GM12878 (cell line): ENCODE data around the gene NAA60. TPM values are rescaled to one million over a fixed set of nuclear protein-coding genes. Genes with fewer than 3 reads are reported as not detected.

Experiments
- BACH1 ChIP-seq: fragments of 450-650 bp; IDR thresholded peaks from 2 replicates; pipeline ENCODE4 v1.6.1; 2017; ENCODE audit warnings: mild to moderate bottlenecking, borderline replicate concordance
- BCL3 ChIP-seq: IDR thresholded peaks from 2 replicates; pipeline ENCODE4 v1.6.1; 2011; ENCODE audit warnings: borderline replicate concordance, low read depth, mild to moderate bottlenecking, moderate library complexity, low read length; ENCODE audit not compliant: insufficient read depth, poor library complexity, severe bottlenecking
- BHLHE40 ChIP-seq, 2 experiments: fragments of 450-650 bp in 1 of 2; IDR thresholded peaks; 2 replicates each; pipeline ENCODE4 v1.6.1; 2011 to 2017; ENCODE audit warnings: low read depth in 2 of 2, borderline replicate concordance in 1 of 2, improper control_type of control experiment in 1 of 2, low read length in 1 of 2, mild to moderate bottlenecking in 1 of 2
- CBFB ChIP-seq: IDR thresholded peaks from 2 replicates; pipeline ENCODE4 v1.6.1; 2016; ENCODE audit warnings: antibody characterized with exemption, low read depth
- IKZF2 ChIP-seq, 2 experiments: fragments of 450-650 bp; IDR thresholded peaks; 2 replicates each; pipeline ENCODE4 v1.6.1; 2017; ENCODE audit warnings: mild to moderate bottlenecking in 2 of 2, moderate library complexity in 2 of 2
- IRF4 ChIP-seq: IDR thresholded peaks from 2 replicates; pipeline ENCODE4 v1.6.1; 2011; ENCODE audit warnings: low read depth, low read length
- MLLT1 ChIP-seq: fragments of 450-650 bp; IDR thresholded peaks from 2 replicates; pipeline ENCODE4 v1.6.1; 2016; ENCODE audit warnings: mild to moderate bottlenecking
- MXI1 ChIP-seq: fragments of 150-350 bp; IDR thresholded peaks from 2 replicates; pipeline ENCODE4 v1.6.1; 2011; ENCODE audit warnings: low read depth, mild to moderate bottlenecking, inconsistent platforms, low read length, improper control_type of control experiment
- MYC ChIP-seq: IDR thresholded peaks from 2 replicates; pipeline ENCODE4 v1.6.1; 2011; ENCODE audit warnings: mild to moderate bottlenecking, low read length, moderate library complexity, inconsistent platforms; ENCODE audit not compliant: insufficient read depth, insufficient replicate concordance, insufficient read length, severe bottlenecking
- POLR2A ChIP-seq: IDR thresholded peaks from 2 replicates; pipeline ENCODE4 v1.6.1; 2011; ENCODE audit warnings: low read depth, mild to moderate bottlenecking, low read length
- RUNX3 ChIP-seq: IDR thresholded peaks from 2 replicates; pipeline ENCODE4 v1.6.1; 2012; ENCODE audit warnings: low read length, inconsistent platforms
- SIN3A ChIP-seq: IDR thresholded peaks from 2 replicates; pipeline ENCODE4 v1.6.1; 2012; ENCODE audit warnings: low read depth, low read length, improper control_type of control experiment
- SPI1 ChIP-seq: IDR thresholded peaks from 2 replicates; pipeline ENCODE4 v1.6.1; 2011; ENCODE audit warnings: low read depth, mild to moderate bottlenecking, low read length, moderate library complexity, borderline replicate concordance; ENCODE audit not compliant: insufficient read depth
- SREBF2 ChIP-seq: IDR thresholded peaks from 2 replicates; pipeline ENCODE4 v1.6.1; 2012; ENCODE audit warnings: mild to moderate bottlenecking, low read length
- SUZ12 ChIP-seq: fragments of 200-600 bp; sonication (generic); IDR thresholded peaks from one replicate; pipeline ENCODE4 v1.6.1; 2018; ENCODE audit warnings: antibody characterized with exemption, mild to moderate bottlenecking; ENCODE audit not compliant: unreplicated experiment
- TAF1 ChIP-seq: IDR thresholded peaks from 2 replicates; pipeline ENCODE4 v1.6.1; 2011; ENCODE audit warnings: mild to moderate bottlenecking, low read depth, low read length, borderline replicate concordance
- WRNIP1 ChIP-seq: IDR thresholded peaks from 2 replicates; pipeline ENCODE4 v1.6.1; 2011; ENCODE audit warnings: low read depth, low read length, improper control_type of control experiment, borderline replicate concordance
- YY1 ChIP-seq: IDR thresholded peaks from 2 replicates; pipeline ENCODE4 v1.6.1; 2011; ENCODE audit warnings: low read depth, mild to moderate bottlenecking, low read length
- ZBTB33 ChIP-seq: fragments of 450-650 bp; IDR thresholded peaks from 2 replicates; pipeline ENCODE4 v1.6.1; 2017; ENCODE audit warnings: mild to moderate bottlenecking
- ZNF384 ChIP-seq: IDR thresholded peaks from 2 replicates; pipeline ENCODE4 v1.6.1; 2012; ENCODE audit warnings: low read depth, mild to moderate bottlenecking, low read length, improper control_type of control experiment, borderline replicate concordance
- ZSCAN29 ChIP-seq: fragments of 450-650 bp; IDR thresholded peaks from 2 replicates; pipeline ENCODE4 v1.6.1; 2017; ENCODE audit warnings: mild to moderate bottlenecking, moderate library complexity
- polyA plus RNA-seq, 11 experiments: library from polyadenylated mRNA; depleted of rRNA in 4 of 11; unstranded in 6 of 11; stranded (reverse) in 5 of 11; fragments of >200 nt; fragmentation: Nextera tagmentation in 4 of 11; fragmentation: Illumina TruSeq in 1 of 11; extraction: Ambion mirVana in 4 of 11; extraction: Trizol in 1 of 11; gene quantifications; 1 replicate in 1 of 11; 2 replicates in 10 of 11; pipeline versions ENCODE4 v1.2.1 to v1.2.3, GENCODE V29; 2011 to 2016; ENCODE audit warnings: inconsistent platforms in 2 of 11, missing spikeins in 2 of 11, low read depth in 1 of 11
- total RNA-seq, 4 experiments: library from RNA; depleted of rRNA in 3 of 4; stranded (reverse); fragments of >200 nt in 3 of 4; fragmentation: Illumina TruSeq in 1 of 4; extraction: Trizol in 1 of 4; gene quantifications; 2 replicates each; pipeline versions ENCODE4 v1.2.1 to v1.2.3, GENCODE V29; 2013 to 2021
- TF ChIP-seq, protein P1 (sequence below): IDR thresholded peaks from 2 replicates; pipeline ENCODE4 v1.6.1; 2012; ENCODE audit warnings: low read depth, low read length, improper control_type of control experiment
- TF ChIP-seq, protein P2 (sequence below): IDR thresholded peaks from 2 replicates; pipeline ENCODE4 v1.6.1; 2011; ENCODE audit warnings: low read depth, low read length, improper control_type of control experiment, borderline replicate concordance

Gene NAA60
- total and polyA plus RNA-seq, 10 of the 15 experiments (the other 5 are each of a cell fraction or from before 2014, with no cell fraction given): 6.2 to 43.1 (median 34.6) TPM

GRCh38 chr16:3457434-3458252 is 14.2 kb downstream of the NAA60 start (continued):
- TF ChIP-seq SIN3A (peak; percentile 61), CBFB (no peak), YY1 (peak; percentile 99), MLLT1 (peak; percentile 36; the same call in 1 of the 2 replicates), SREBF2 (no peak), SPI1 (peak; percentile 61), WRNIP1 (no peak), MXI1 (no peak), ZSCAN29 (no peak), IKZF2 (IDR thresholded peaks at IDR 0.05) (no peak), ZNF384 (no peak), BHLHE40 (IDR thresholded peaks at IDR 0.05; ENCODE audit: borderline replicate concordance in 1 of 2, low read depth in 2 of 2, low read length in 1 of 2) (peak in 1 of 2 experiments; percentile 66; a peak in 1 of 4 replicates), BCL3 (no peak), BACH1 (0 out of 2 replicates have a peak, but pooled peaks have one; percentile 53), RUNX3 (no peak; the same call in 1 of the 2 replicates), MYC (no peak), SUZ12 (no peak), TAF1 (peak; percentile 66; the same call in 1 of the 2 replicates), IRF4 (no peak), POLR2A (peak; percentile 98), ZBTB33 (no peak)
- TF ChIP-seq, protein P1, sequence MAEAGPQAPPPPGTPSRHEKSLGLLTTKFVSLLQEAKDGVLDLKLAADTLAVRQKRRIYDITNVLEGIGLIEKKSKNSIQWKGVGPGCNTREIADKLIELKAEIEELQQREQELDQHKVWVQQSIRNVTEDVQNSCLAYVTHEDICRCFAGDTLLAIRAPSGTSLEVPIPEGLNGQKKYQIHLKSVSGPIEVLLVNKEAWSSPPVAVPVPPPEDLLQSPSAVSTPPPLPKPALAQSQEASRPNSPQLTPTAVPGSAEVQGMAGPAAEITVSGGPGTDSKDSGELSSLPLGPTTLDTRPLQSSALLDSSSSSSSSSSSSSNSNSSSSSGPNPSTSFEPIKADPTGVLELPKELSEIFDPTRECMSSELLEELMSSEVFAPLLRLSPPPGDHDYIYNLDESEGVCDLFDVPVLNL: no peak
- TF ChIP-seq, protein P2, sequence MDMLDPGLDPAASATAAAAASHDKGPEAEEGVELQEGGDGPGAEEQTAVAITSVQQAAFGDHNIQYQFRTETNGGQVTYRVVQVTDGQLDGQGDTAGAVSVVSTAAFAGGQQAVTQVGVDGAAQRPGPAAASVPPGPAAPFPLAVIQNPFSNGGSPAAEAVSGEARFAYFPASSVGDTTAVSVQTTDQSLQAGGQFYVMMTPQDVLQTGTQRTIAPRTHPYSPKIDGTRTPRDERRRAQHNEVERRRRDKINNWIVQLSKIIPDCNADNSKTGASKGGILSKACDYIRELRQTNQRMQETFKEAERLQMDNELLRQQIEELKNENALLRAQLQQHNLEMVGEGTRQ: peak; percentile 80
